Gastrocnemius medialis (tissue), 4 donors: ENCODE results near the gene CDKAL1. TPM values are rescaled to one million over a fixed set of nuclear protein-coding genes. Genes with fewer than 3 reads are reported as not detected.

Source experiments
- ATAC-seq, 2 donors: fragments of 150-250 bp; one replicate each; pipeline ENCODE4 v1.9.1; 2016
- DNase-seq, 2 donors: peaks; one replicate each; pipeline ENCODE4 v3.0.0-alpha.2; 2019
- H3K27ac ChIP-seq, 4 donors: fragments of 200-600 bp; sonication (generic); 1 replicate in 1 of 4; 2 replicates in 3 of 4; pipeline ENCODE4 v1.5.1; 2016 to 2018; ENCODE audit warnings: mild to moderate bottlenecking in 2 of 4, moderate library complexity in 1 of 4
- H3K27me3 ChIP-seq, 3 donors: fragments of 200-600 bp; sonication (generic) in 2 of 3; 1 replicate in 1 of 3; 2 replicates in 2 of 3; pipeline versions ENCODE4 v1.5.1 to v1.6.0; 2016 to 2019; ENCODE audit warnings: mild to moderate bottlenecking in 1 of 3, moderate library complexity in 1 of 3
- H3K36me3 ChIP-seq, 2 donors: fragments of 200-600 bp; sonication (generic) in 1 of 2; one replicate each; pipeline ENCODE4 v1.5.1; 2017 to 2018
- H3K4me1 ChIP-seq, 2 donors: fragments of 200-600 bp; sonication (generic) in 1 of 2; one replicate each; pipeline ENCODE4 v1.5.1; 2016 to 2017; ENCODE audit warnings: mild to moderate bottlenecking in 2 of 2
- H3K4me3 ChIP-seq, 4 donors: fragments of 200-600 bp; sonication (generic) in 3 of 4; 1 replicate in 1 of 4; 2 replicates in 3 of 4; pipeline ENCODE4 v1.5.1; 2016 to 2019; ENCODE audit warnings: mild to moderate bottlenecking in 2 of 4
- H3K9me3 ChIP-seq, 3 donors: fragments of 200-600 bp; sonication (generic) in 2 of 3; 1 replicate in 1 of 3; 2 replicates in 2 of 3; pipeline ENCODE4 v1.5.1; 2016 to 2019
- POLR2A ChIP-seq, 2 donors: fragments of 450-650 bp; IDR thresholded peaks; one replicate each; pipeline ENCODE4 v1.6.1; 2017; ENCODE audit warnings: antibody characterized with exemption in 2 of 2, mild to moderate bottlenecking in 2 of 2, moderate library complexity in 2 of 2
- in situ Hi-C, 4 donors: fragments of 200-750 bp; cut with MboI; loops; one replicate each; pipeline versions ENCODE4 v1.15.0 to v1.8.0; 2017; ENCODE audit warnings: low sequenced_read_pairs in 4 of 4
- intact Hi-C: fragments of 100-400 bp; cut with DNase I; formaldehyde crosslinking; loops from one replicate; pipeline ENCODE4 v1.15.1; 2023; ENCODE audit warnings: low total_unique reads
- total RNA-seq, 4 donors: library from RNA; depleted of rRNA; stranded (reverse); fragments of >200 nt; gene quantifications; one replicate each; pipeline versions ENCODE4 v1.1.0 to v1.2.3, GENCODE V29; 2016
- TF ChIP-seq, protein P1 (sequence below), 5 experiments: fragments of 450-650 bp in 3 of 5; fragments of 200-600 bp in 2 of 5; sonication (generic) in 2 of 5; IDR thresholded peaks in 4 of 5; conservative IDR thresholded peaks in 1 of 5; 1 replicate in 4 of 5; 2 replicates in 1 of 5; pipeline ENCODE4 v1.5.1; 2016 to 2019; ENCODE audit warnings: antibody characterized with exemption in 5 of 5, mild to moderate bottlenecking in 3 of 5, moderate library complexity in 3 of 5

Gene CDKAL1
- total RNA-seq, 4 donors from 2014 or later: 9.6 to 17.0 (median 11.4) TPM

GRCh38 chr6:20700375-20700774, 166.1 kb downstream of the CDKAL1 start:
- ATAC-seq (no peak), DNase-seq (no peak)
- Histone ChIP-seq H3K4me3 (no peak overlapping the region), H3K4me1 (no peaks in the 10 kb centered on the region), H3K36me3 (no peaks in the 10 kb centered on the region), H3K27me3 (no peaks in the 10 kb centered on the region), H3K27ac (no peak overlapping the region), H3K9me3 (no peaks in the 10 kb centered on the region)
- intact Hi-C loops: no loop called here
- in situ Hi-C loops: no loop called here
- TF ChIP-seq POLR2A (IDR thresholded peaks at IDR 0.05): no peak
- TF ChIP-seq, protein P1, sequence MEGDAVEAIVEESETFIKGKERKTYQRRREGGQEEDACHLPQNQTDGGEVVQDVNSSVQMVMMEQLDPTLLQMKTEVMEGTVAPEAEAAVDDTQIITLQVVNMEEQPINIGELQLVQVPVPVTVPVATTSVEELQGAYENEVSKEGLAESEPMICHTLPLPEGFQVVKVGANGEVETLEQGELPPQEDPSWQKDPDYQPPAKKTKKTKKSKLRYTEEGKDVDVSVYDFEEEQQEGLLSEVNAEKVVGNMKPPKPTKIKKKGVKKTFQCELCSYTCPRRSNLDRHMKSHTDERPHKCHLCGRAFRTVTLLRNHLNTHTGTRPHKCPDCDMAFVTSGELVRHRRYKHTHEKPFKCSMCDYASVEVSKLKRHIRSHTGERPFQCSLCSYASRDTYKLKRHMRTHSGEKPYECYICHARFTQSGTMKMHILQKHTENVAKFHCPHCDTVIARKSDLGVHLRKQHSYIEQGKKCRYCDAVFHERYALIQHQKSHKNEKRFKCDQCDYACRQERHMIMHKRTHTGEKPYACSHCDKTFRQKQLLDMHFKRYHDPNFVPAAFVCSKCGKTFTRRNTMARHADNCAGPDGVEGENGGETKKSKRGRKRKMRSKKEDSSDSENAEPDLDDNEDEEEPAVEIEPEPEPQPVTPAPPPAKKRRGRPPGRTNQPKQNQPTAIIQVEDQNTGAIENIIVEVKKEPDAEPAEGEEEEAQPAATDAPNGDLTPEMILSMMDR (IDR thresholded peaks at IDR 0.05 in 4 of 5, conservative IDR thresholded peaks at IDR 0.05 in 1 of 5): no peak

- H3K27me3 ChIP-seq: no peaks in the 10 kb centered on the region
- ATAC-seq (no peak), DNase-seq (no peak)
- no peaks in the 10 kb centered on the region for H3K36me3 ChIP-seq
- TF ChIP-seq, protein P1 (IDR thresholded peaks at IDR 0.05 in 4 of 5, conservative IDR thresholded peaks at IDR 0.05 in 1 of 5): no peak
- no peak for TF ChIP-seq POLR2A (IDR thresholded peaks at IDR 0.05)
- no peak overlapping the region for H3K27ac ChIP-seq
- H3K4me1 ChIP-seq: peaks cover 3 to 6% of the 10 kb centered on the region in 2 donors
- in situ Hi-C loops (no loop called here), intact Hi-C loops (no loop called here)
- H3K4me3 ChIP-seq: no peak overlapping the region
- H3K9me3 ChIP-seq: no peaks in the 10 kb centered on the region
These were observed 168.1 kb downstream of the CDKAL1 start for GRCh38 chr6:20702366-20702765.

DNA sequence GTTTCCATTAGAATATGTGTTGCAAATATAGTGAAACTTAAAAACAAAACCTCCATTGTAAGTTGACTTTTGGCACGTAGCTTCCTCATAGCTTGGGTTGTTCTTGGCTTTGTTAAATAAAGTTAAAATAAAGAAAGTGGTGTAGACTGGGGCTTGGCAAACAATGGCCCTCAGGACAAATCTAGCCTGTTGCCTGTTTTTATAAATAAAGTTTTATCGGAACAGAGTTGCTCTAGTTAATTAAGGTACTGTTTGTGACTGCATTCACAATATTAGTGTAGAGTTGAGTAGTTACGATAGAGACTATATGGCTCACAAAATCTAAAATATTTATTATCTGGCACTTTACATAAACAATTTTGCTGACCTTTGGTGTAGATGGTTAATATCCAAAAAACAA, 168.8 kb downstream of the CDKAL1 start:
- intact Hi-C loops: no loop called here
- H3K36me3 ChIP-seq: no peaks in the 10 kb centered on the region
- DNase-seq (no peak), ATAC-seq (no peak)
- H3K4me1 ChIP-seq: peaks cover 3 to 10% of the 10 kb centered on the region in 2 donors
- no peaks in the 10 kb centered on the region for H3K9me3 ChIP-seq
- no peak for TF ChIP-seq POLR2A (IDR thresholded peaks at IDR 0.05)
- TF ChIP-seq, protein P1 (IDR thresholded peaks at IDR 0.05 in 4 of 5, conservative IDR thresholded peaks at IDR 0.05 in 1 of 5): no peak
- H3K27me3 ChIP-seq: no peaks in the 10 kb centered on the region
- H3K27ac ChIP-seq: no peak overlapping the region
- in situ Hi-C loops: no loop called here
- no peak overlapping the region for H3K4me3 ChIP-seq

DNA sequence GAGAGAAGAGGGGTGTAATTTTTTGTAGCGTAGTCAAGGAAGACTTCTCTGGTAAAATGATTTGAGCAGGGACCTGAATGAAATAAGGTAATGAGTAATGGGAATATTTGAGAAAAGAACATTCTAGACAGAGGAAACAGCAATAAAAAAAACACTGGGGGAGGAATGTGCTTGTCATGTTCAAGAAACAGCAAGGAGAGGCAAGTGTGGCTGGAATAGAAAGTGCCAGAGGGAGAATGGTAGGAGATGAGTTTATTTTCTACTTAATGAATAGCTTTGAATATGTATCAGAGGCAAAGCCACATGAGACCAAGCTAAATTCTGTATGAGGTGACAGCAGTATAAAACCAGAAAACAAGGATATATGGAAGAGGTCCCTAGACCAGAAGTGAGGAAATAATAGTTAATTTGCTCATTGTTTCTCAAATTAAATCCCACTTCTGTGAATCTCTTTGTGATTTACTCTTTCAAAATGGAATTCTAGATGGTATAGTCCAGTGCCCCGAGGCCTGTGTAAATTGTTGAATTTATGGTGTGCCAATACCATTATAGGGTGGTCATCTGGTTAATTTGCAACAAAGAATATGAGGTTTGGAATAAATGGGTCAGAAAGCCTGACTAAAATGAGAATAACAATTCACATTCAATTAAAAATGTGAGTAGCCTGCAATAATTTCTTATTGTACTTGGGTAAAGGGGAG, 170.2 kb downstream of the CDKAL1 start:
- ATAC-seq: no peak
- TF ChIP-seq, protein P1 (IDR thresholded peaks at IDR 0.05 in 4 of 5, conservative IDR thresholded peaks at IDR 0.05 in 1 of 5): no peak
- no peak for TF ChIP-seq POLR2A (IDR thresholded peaks at IDR 0.05)

DNA sequence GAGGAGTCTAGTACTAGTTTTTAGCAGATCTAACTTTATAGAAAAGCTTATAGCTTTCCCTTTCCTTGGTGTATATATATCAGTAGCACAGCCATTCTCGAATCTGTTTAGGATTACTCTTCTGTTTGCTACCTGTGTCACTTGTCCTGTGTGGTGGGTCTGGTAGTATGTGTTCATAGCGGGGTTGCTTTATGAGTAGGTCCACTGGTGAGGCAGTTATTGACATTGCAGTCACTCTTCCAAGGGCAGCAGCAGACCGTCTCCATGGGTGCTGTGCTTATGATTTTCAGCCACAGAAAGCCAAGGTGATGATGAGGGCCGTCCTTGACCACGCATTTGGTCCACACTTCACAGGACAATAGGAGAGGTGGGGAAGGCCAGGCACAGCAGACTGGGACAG, 171.5 kb downstream of the CDKAL1 start:
- H3K4me3 ChIP-seq: no peak overlapping the region

More for the DNA sequence above, 170.2 kb downstream of the CDKAL1 start:
- H3K27ac ChIP-seq: no peak overlapping the region
- intact Hi-C loops (no loop called here), in situ Hi-C loops (no loop called here)
- no peak for DNase-seq
- no peak overlapping the region for H3K4me3 ChIP-seq
- no peaks in the 10 kb centered on the region for H3K36me3 ChIP-seq
- no peaks in the 10 kb centered on the region for H3K9me3 ChIP-seq
- H3K27me3 ChIP-seq: no peaks in the 10 kb centered on the region
- peaks cover 3 to 19% of the 10 kb centered on the region in 2 donors for H3K4me1 ChIP-seq

More for the DNA sequence above, 171.5 kb downstream of the CDKAL1 start:
- in situ Hi-C loops (no loop called here), intact Hi-C loops (no loop called here)
- H3K27ac ChIP-seq: no peak overlapping the region
- H3K4me1 ChIP-seq: peaks cover 3 to 22% of the 10 kb centered on the region in 2 donors
- no peaks in the 10 kb centered on the region for H3K36me3 ChIP-seq
- TF ChIP-seq, protein P1 (IDR thresholded peaks at IDR 0.05 in 4 of 5, conservative IDR thresholded peaks at IDR 0.05 in 1 of 5): no peak
- TF ChIP-seq POLR2A (IDR thresholded peaks at IDR 0.05): no peak
- DNase-seq (no peak), ATAC-seq (no peak)
- H3K27me3 ChIP-seq: no peaks in the 10 kb centered on the region
- H3K9me3 ChIP-seq: no peaks in the 10 kb centered on the region
